ENCODE data around the gene NAA60. TPM values are rescaled to one million over a fixed set of nuclear protein-coding genes. Genes with fewer than 3 reads are reported as not detected.

NAA60 gene
- total RNA-seq, 1 donor from 2014 or later, result 58.4 TPM

DNA sequence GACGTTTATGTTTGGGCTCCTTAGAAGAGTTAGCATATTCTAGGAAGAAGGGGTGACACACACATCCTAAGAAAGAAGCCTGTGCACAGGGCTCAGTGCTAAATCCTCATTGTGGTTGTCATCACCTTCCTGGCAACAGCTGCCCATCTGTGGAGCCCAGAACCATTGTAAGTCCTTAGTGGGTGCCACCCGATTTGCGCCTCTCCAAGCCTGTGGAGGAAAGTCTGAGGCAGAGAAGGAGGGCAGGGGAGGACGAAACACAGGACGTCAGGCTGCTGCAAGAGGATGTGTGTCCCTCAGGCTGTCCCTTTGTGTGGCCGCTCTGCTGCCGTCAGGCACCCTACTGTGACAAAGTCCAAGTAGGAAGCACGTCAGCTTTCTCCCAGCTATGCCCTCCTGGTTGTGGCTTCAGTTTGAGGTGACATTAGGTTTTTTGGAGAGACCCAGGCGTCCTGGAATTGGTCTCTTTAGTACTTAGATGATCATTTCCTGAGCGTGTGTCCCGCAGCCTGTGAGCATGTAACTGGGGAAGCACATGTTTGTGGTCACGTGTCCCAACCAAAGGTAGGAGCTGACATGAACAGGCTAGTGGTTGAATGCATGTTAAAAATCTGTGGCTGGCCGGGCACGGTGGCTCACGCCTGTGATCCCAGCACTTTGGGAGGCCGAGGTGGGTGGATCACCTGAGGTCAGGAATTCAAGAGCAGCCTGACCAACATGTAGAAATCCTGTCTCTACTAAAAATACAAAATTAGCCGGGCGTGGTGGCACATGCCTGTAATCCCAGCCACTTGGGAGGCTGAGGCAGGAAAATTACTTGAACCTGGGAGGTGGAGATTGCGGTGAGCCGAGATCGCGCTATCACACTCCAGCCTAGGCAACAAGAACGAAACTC, 68.1 kb downstream of the NAA60 start:
- Histone ChIP-seq H3K36me3 (peaks cover 0 to 70% of the 10 kb centered on the region in 2 donors), H3K27ac (no peak overlapping the region), H3K4me3 (no peak overlapping the region), H3K9me3 (no peaks in the 10 kb centered on the region), H3K4me1 (no peaks in the 10 kb centered on the region), H3K27me3 (no peaks in the 10 kb centered on the region)
- intact Hi-C loops (cut with DNase I), result no loop called here
- no peak for TF ChIP-seq POLR2A (IDR thresholded peaks at IDR 0.05)
- no peak for DNase-seq (ENCODE audit: extremely low spot score in 2 of 2)

GRCh38 chr16:3513892-3514583, 70.6 kb downstream of the NAA60 start:
- no peak for TF ChIP-seq CTCF (IDR thresholded peaks at IDR 0.05)
- no peak for TF ChIP-seq POLR2AphosphoS5 (IDR thresholded peaks at IDR 0.05; ENCODE audit: insufficient read depth in 1 of 2, low read depth in 1 of 2)
- TF ChIP-seq POLR2A (IDR thresholded peaks at IDR 0.05), result no peak
- H3K27ac ChIP-seq, result no peak overlapping the region
- H3K4me3 ChIP-seq, result no peak overlapping the region
- intact Hi-C loops (cut with DNase I), result no loop called here
- H3K36me3 ChIP-seq, result peaks cover 0 to 65% of the 10 kb centered on the region in 2 donors
- H3K27me3 ChIP-seq, result no peaks in the 10 kb centered on the region
- H3K9me3 ChIP-seq, result no peaks in the 10 kb centered on the region
- no peak for DNase-seq (ENCODE audit: extremely low spot score in 2 of 2)
- no peaks in the 10 kb centered on the region for H3K4me1 ChIP-seq

GRCh38 chr16:3514621-3515020, 71.1 kb downstream of the NAA60 start:
- Histone ChIP-seq H3K4me1 (no peaks in the 10 kb centered on the region), H3K27me3 (no peaks in the 10 kb centered on the region), H3K4me3 (no peak overlapping the region), H3K36me3 (peaks cover 0 to 59% of the 10 kb centered on the region in 2 donors), H3K27ac (no peak overlapping the region), H3K9me3 (no peaks in the 10 kb centered on the region)
- no peak for DNase-seq (ENCODE audit: extremely low spot score in 2 of 2)
- intact Hi-C loops (cut with DNase I), result no loop called here
- TF ChIP-seq POLR2A (IDR thresholded peaks at IDR 0.05) (no peak), POLR2AphosphoS5 (IDR thresholded peaks at IDR 0.05; ENCODE audit: insufficient read depth in 1 of 2, low read depth in 1 of 2) (no peak), CTCF (IDR thresholded peaks at IDR 0.05) (no peak)

DNA sequence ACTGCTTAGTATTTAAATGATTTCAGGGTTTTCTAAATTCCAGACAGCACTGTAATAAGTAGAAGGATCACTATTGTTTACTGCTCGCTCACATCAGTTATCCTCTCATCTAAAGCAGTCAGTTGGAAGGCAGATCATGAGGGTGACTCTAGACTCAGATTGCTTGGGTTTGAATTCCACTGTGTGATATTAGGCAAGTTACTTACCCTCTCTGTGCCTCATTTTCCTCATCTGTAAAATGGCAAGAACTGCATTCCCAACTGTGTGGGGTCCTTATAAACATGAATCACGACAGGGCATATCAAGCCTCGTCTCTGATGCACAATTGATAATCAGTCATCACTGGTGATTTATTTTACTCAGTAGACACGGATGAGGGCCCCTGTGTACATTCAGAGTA, 72.4 kb downstream of the NAA60 start:
- no peak for DNase-seq (ENCODE audit: extremely low spot score in 2 of 2)
- TF ChIP-seq POLR2A (IDR thresholded peaks at IDR 0.05), result no peak
- TF ChIP-seq POLR2AphosphoS5 (IDR thresholded peaks at IDR 0.05; ENCODE audit: insufficient read depth in 1 of 2, low read depth in 1 of 2), result no peak
- no peak for TF ChIP-seq CTCF (IDR thresholded peaks at IDR 0.05)
- Histone ChIP-seq H3K9me3 (no peaks in the 10 kb centered on the region), H3K27me3 (no peaks in the 10 kb centered on the region), H3K4me1 (no peaks in the 10 kb centered on the region), H3K4me3 (no peak overlapping the region), H3K27ac (no peak overlapping the region), H3K36me3 (peaks cover 0 to 61% of the 10 kb centered on the region in 2 donors)
- intact Hi-C loops (cut with DNase I), result no loop called here

GRCh38 chr16:3518292-3518985, 75.0 kb downstream of the NAA60 start:
- no peak for DNase-seq (ENCODE audit: extremely low spot score in 2 of 2)
- H3K4me1 ChIP-seq, result no peaks in the 10 kb centered on the region
- no peaks in the 10 kb centered on the region for H3K9me3 ChIP-seq
- intact Hi-C loops (cut with DNase I), result no loop called here
- H3K27ac ChIP-seq, result no peak overlapping the region
- H3K36me3 ChIP-seq, result peaks cover 0 to 53% of the 10 kb centered on the region in 2 donors
- no peak overlapping the region for H3K4me3 ChIP-seq
- H3K27me3 ChIP-seq, result no peaks in the 10 kb centered on the region
- no peak for TF ChIP-seq CTCF (IDR thresholded peaks at IDR 0.05)
- TF ChIP-seq POLR2A (IDR thresholded peaks at IDR 0.05), result no peak
- TF ChIP-seq POLR2AphosphoS5 (IDR thresholded peaks at IDR 0.05; ENCODE audit: insufficient read depth in 1 of 2, low read depth in 1 of 2), result no peak

Measured in vagina (tissue), 2 donors.